GM18870 (cell line): ENCODE measurements around the gene KCTD5.
"Not testable (repeated sequence)": the region's sequence is repeated elsewhere in the genome, so short reads cannot be mapped to it uniquely, and the experiment has no call there.

ENCODE experiments used
- ATAC-seq: cut with Tn5 transposase; IDR thresholded peaks from one replicate; pipeline ENCODE4 v1.9.1; 2021; ENCODE audit warnings: moderate library complexity; ENCODE audit not compliant: unreplicated experiment

KCTD5 gene

GRCh38 chr16:2671741-2672140, 10.6 kb upstream of the KCTD5 start:
- ATAC-seq, result no peak

DNA sequence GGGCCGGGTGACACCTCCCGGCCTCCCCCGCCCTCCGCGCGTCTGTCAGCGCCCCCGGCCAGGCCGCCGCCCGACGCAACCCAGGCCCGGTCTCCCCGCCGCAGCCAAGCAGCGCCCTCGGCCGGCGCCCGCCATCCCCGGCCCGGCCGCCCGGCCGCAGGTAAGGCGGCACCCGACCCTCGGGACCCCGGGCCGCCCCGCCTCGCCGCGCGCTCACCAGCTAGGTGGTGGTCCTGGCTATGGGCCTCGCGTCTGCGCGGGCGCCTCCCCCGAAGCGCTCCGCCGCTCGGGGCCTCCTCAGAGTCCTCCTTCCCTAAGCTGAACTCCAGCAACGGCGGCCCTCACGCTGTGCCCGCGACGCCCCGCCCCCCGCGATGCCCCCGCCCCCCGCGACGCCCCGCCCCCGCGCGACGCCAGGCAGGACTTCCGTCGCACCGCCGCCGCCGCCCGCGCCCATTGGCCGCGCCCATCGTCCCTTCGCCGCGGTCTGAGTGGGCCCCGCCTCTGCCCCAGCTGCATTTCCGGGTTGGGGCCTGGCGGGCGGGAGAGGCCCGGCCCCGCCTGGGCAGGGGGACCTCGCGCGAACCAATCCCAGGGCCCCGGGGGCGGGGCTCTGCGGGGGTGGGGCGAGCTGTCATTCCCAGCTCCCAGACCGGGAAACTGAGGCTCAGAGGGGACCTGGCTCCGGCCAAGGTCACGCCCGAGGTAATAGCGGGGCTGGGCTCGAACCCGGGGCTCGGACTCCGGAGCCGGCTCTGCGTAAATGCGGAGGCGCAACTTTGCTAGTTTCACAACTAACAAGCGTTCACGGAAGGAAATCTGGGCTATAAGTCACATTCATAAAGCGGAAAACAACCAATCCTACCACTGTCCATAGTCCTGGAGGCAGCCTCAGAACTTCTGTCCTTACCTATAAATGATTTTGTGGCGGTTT, 9.0 kb upstream of the KCTD5 start:
- peak; percentile 42 for ATAC-seq

- ATAC-seq, result no peak
Measured at GRCh38 chr16:2675021-2675420, 7.3 kb upstream of the KCTD5 start.

DNA sequence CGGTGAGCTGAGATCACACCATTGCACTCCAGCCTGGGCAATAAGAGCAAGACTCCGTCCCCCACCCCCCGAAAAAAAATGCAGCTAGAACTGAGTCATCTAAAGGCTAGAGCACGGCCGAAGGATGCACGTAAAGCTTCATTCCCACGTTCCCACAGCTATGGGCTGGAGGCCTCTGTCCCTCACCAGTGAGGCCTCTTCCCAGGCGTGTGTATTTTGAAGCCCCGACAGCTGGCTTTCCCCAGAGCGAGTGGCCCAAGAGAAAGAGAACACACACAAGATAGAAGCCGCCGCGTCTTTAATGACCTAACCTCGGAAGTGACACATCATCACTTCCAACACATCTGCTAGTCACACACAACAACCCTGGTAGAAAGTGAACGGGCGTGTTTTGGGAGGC, 6.6 kb upstream of the KCTD5 start:
- no peak for ATAC-seq

- ATAC-seq, result not testable (repeated sequence)
Measured at GRCh38 chr16:2676937-2677336, 5.4 kb upstream of the KCTD5 start.

DNA sequence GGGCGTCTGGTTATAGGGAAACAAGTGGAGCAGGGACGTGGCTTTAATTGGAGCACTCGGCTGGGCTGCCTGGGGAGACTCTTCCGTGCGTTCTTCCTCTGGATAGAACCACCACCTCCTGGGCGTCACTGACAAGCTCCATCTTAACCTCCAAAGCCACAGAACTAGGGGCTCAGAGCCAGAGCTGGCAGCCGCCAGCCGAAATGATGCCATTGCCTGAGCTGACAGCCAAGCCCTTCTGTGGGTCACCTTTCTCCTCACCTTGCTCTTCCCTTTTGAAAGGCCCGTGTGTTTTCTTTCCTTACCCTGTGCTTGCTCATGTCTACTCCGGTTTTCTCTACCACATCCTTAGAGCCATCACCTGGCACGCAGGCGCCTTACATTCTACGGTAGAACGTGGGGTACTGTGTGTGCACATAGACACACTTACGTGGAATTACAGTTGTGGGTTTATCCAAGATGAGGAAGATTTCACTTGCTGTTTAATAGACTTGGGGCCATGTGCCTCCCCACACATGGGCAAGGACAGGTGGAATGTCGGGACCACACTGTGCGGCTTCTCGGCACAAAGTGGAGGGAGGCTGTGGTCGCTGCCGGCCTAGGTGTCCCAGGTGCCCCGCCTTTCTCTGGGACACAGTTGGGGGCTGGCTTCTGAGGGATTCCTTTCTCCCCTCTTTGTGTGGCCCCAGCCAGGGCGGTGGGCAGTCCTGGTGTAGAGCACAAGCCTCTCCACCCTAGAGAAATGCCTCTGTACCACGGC, 3.9 kb upstream of the KCTD5 start:
- ATAC-seq, result not testable (repeated sequence)

DNA sequence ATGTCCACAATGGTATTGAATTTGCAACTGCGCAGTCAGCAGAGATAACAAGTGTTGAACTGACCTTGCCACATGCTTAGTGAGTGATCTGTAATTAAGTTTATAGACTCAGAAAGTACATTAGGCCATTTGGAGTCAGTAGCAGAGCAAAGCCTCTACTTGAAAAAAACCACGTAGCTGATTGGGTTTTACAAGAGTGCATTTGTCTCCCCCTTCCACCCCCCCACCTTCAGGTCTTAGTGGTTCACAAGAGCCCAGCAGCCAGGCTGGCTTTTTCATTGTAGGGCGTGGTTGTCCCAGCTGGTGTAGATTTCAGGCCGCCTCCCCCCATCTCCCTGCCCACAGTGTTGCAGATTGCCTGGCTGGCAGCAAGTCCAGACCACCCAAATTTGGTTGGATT, 2.4 kb upstream of the KCTD5 start:
- ATAC-seq, result not testable (repeated sequence)

- not testable (repeated sequence) for ATAC-seq
Measured at GRCh38 chr16:2680360-2680759, 2.0 kb upstream of the KCTD5 start.

DNA sequence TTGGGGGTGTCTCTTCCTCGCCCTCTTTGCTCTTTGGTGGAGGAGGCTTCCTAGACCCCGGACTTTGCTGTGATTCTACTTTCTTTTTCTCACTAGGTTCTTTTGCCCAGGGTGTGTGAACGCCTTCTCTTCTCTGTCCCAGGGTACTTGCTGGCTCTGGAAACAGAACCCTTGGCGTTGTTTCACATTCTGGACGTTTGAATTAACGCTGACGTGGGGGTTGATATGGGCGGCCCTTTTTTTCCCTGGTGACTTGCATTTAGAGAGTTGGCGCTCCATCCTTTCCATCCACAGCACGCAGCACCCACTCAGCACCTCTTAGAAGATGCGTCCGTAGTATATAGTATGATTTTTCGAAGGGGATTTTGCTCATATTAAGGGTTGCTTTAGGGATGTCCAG, 718 bp downstream of the KCTD5 start:
- not testable (repeated sequence) for ATAC-seq

DNA sequence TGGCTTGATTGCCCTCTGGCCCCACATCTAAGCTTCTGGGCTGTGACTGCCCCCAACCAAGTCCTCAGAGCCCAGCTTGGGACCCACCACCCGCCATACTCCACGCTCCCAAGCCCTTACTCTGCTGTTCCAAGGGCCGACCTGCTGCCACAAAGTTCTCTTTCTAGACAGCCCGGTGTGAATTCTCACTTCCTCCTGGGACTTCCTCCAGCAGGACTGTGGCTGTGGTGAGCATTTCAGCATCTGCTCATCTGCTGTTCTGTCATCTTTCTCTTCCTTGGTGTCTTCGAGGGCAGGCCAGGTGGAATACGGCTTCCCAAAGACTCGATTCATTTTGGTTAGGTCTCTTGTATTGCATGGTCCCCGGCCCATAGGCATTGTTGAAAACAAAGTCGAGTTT, 3.8 kb downstream of the KCTD5 start:
- not testable (repeated sequence) for ATAC-seq

- ATAC-seq, result no peak
Measured at GRCh38 chr16:2686912-2687507, 4.7 kb downstream of the KCTD5 start.

DNA sequence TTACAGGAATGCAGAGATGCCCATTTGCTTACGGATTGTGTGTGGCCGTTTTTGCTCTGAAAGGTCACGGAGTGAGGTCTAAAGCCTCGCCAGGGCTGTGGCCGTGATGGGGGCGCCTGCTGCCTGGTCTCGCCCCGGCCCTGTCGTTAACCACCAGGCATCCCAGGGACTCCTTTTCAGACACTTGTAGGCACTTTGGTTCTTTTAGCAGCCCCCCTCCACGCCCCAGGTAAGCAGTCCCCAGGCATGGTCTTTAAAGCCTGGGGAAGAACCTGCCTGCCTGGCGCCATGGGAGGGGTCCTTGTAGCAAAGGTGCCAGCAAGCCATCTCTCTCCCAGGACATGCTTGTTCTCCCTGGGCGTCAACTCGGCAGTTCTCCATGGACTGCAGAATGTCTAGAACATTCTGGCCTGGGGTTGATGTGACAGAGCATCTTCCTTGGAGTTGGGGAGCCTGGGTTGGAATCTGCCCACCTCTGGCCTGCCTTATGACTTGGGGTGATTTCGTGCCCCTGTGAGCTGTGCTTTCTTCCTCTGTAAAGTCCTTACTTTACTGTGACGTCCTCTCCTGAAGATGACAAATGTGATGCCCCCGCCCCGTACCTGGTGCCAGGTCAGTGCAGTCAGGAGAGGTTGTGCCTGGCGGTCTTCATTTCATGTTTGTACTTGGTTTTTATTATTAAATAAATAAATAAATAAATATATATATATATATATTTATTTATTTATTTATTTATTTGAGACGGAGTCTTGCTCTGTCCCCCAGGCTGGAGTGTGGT, 5.4 kb downstream of the KCTD5 start:
- ATAC-seq, result no peak

GRCh38 chr16:2689422-2689821, 7.1 kb downstream of the KCTD5 start:
- ATAC-seq, result not testable (repeated sequence)

GRCh38 chr16:2689968-2690801, 7.9 kb downstream of the KCTD5 start:
- no peak for ATAC-seq

GRCh38 chr16:2690852-2691251, 8.5 kb downstream of the KCTD5 start:
- no peak for ATAC-seq

DNA sequence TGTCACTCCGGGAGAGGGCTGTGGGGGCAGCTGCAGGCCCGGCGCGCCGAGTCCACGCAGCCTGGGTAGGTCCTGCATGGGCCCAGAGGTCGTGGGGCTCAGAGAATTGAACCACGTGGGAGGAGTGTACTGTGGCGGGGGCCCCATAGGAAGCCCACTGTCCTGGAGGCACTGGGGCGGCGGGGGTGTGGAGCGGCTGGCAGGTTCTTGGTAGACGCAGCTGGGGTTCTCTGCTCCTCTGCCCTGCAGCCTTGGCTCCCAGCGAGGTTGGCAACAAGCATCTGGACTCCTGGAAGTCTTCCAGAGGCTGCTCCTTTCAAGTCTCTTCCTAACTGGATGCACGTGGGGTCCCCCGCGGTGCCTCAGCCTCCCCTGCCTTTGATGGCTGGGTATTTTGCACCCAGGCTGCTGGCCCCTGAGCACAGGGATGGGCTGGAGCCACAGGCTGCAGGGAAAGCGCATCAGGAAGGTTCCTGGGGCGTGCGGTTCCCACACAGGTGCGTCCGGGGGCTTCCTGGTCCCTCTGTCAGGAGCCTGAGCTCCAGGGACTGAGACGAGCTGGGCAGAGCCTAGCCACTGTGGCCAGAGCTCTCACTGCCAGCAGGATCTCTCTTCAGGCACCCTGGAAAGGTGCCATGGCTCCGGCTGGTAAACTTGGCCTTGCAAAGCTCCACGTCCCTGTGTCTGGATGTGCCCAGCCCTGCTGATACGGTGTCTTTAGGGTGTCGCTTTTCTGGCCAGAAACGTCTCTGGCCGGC, 9.3 kb downstream of the KCTD5 start:
- ATAC-seq, result no peak

- ATAC-seq, result no peak
Measured at GRCh38 chr16:2692251-2692947, 10.1 kb downstream of the KCTD5 start.

- ATAC-seq, result no peak
Measured at GRCh38 chr16:2692948-2693651, 10.8 kb downstream of the KCTD5 start.
